Islet of Langerhans (tissue), 1 donor: ENCODE results near the gene TCFL5.

Experiments
- FAIRE-seq: peaks from one replicate; lab custom pipeline; 2011; peaks lifted over from hg19 to GRCh38; lab: Jason Lieb, UNC

Gene TCFL5

DNA sequence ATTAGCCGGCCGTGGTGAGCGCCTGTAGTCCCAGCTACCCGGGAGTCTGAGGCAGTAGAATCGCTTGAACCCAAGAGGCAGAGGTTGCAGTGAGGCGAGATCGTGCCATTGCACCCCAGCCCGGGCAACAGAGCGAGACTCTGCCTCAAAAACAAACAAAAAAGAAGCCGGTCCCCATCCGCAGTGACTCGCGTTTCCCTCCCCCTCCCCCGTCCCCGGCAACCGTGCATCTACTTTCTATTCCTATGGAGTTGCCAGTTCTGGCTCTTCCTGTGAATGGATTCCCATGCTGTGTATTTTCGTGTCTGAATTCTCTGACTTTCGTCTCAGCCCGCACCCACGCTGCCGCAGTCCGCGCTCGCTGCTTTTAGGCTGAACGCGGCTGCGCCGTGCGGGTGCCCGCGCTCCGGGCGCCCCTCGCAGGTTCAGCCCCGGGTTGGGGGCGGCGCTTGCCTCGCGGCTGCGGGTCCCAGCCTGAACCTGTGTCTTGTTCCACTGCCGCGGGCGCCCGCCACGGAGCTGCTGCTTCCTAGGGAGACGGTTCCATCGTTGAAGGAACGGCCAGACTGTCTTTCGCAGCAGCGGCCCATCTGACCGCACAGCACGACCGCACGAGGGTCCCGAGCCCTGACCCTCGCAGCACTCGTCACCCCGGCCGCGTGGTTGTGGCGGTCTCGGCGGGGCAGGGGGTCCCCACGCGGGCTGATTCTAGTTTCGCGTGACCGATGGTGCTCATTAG, 66.4 kb downstream of the TCFL5 start:
- FAIRE-seq: no peak

- FAIRE-seq: no peak
Measured at GRCh38 chr20:62794007-62794724, 67.5 kb downstream of the TCFL5 start.

- FAIRE-seq: no peak
Measured at GRCh38 chr20:62793757-62794006, 67.9 kb downstream of the TCFL5 start.

- no peak for FAIRE-seq
Measured at GRCh38 chr20:62792940-62793756, 68.5 kb downstream of the TCFL5 start.

GRCh38 chr20:62792182-62792939, 69.3 kb downstream of the TCFL5 start:
- FAIRE-seq: no peak

DNA sequence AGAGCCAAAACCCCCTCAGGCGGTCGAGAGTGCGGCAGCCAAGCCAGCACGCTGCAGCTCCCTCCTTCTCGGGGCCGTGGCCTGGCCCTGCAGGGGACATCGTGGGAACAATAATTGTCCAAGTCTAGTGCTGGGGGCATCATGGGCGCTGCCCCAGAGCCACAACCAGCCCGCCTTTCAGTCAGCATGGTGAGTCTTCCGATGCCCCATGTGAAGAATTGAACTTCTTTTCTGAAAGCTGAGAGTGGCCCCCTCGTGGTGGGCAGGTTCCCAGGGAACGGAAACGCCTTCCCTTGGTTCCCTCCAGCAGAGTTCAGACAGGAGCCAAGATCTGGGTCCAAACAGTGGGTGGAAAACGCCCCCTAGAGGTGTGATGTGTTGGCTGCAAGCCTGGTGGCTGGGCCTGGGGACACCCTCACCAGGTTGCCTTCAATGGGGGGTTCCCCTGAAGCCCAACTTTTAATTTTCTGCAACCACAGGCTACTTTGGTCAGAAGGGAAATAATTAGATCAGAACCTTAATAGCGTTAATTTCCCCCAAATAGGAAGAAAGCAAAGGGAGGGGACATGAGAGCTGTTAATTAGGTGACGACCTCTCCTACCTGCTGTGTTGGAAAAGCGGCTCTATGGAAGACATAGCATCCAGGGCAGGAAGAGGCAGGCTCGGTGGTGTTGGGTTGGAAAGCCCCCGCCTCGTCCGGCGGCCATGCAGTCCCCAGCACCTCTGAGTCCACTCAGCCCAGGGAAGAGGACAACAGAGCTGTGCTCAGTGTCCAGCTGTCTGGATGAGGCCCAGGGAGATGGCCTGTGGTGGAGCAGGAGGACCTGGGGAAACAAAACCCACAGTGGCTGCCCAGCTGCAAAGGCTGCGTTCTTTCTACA, 70.1 kb downstream of the TCFL5 start:
- FAIRE-seq: no peak
